Erythroblast (primary cell): ENCODE results near the gene TSPAN19.

Source experiments
- GATA1 ChIP-seq: IDR thresholded peaks from 2 replicates; pipeline ENCODE4 v1.6.1; 2011; ENCODE audit warnings: low read depth, mild to moderate bottlenecking, control low read depth, low read length, moderate library complexity
- POLR2A ChIP-seq: IDR thresholded peaks from 2 replicates; pipeline ENCODE4 v1.6.1; 2011; ENCODE audit warnings: mild to moderate bottlenecking, low read length

DNA sequence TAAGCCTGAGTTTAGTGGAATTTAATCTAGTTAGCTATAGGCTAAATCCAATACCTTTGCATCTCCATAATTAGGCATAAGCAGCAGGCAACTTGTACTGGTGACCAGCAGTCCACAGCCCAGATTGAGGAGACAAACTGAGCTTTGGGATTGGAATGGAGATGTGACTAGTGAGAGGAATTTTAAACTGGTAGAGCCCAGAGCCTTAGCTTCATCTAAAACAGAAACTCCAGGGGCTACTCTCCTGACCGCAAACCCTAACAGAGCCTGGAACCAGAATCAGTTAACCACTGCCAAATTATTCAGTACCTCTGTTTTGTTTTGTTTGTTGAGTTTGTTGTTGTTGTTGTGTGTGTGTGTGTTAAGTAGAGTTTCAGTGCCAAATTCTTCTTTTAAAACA, 53.2 kb downstream of the TSPAN19 start:
- TF ChIP-seq POLR2A = no peak
- TF ChIP-seq GATA1 = no peak
